GM19438 (cell line): Measurements from ENCODE around the gene PTPRT.

Source experiments
- ATAC-seq: cut with Tn5 transposase; IDR thresholded peaks from one replicate; pipeline ENCODE4 v1.9.1; 2021; ENCODE audit warnings: low read depth; ENCODE audit not compliant: unreplicated experiment

Gene PTPRT

GRCh38 chr20:42112161-42112560 is 1077.5 kb downstream of the PTPRT start:
- no peak for ATAC-seq

- ATAC-seq, result no peak
These were observed 1078.4 kb downstream of the PTPRT start for GRCh38 chr20:42111349-42111748.

- ATAC-seq, result no peak
These were observed 1079.4 kb downstream of the PTPRT start for GRCh38 chr20:42110301-42110700.

GRCh38 chr20:42102000-42102399 is 1087.7 kb downstream of the PTPRT start:
- ATAC-seq, result no peak

GRCh38 chr20:42100137-42100704 is 1089.5 kb downstream of the PTPRT start:
- no peak for ATAC-seq

GRCh38 chr20:42099101-42099500 is 1090.6 kb downstream of the PTPRT start:
- ATAC-seq, result no peak

GRCh38 chr20:42098418-42098817 is 1091.3 kb downstream of the PTPRT start:
- ATAC-seq, result no peak

GRCh38 chr20:42097741-42098140 is 1092.0 kb downstream of the PTPRT start:
- no peak for ATAC-seq

GRCh38 chr20:42095221-42095620 is 1094.5 kb downstream of the PTPRT start:
- no peak for ATAC-seq

- no peak for ATAC-seq
These were observed 1095.9 kb downstream of the PTPRT start for GRCh38 chr20:42093542-42094440.

- no peak for ATAC-seq
These were observed 1096.7 kb downstream of the PTPRT start for GRCh38 chr20:42093041-42093440.

- no peak for ATAC-seq
These were observed 1104.3 kb downstream of the PTPRT start for GRCh38 chr20:42085366-42085765.

GRCh38 chr20:42083280-42083679 is 1106.4 kb downstream of the PTPRT start:
- no peak for ATAC-seq

GRCh38 chr20:42082611-42083010 is 1107.1 kb downstream of the PTPRT start:
- ATAC-seq, result no peak

- ATAC-seq, result no peak
These were observed 1108.8 kb downstream of the PTPRT start for GRCh38 chr20:42080956-42081355.

GRCh38 chr20:42074944-42075343 is 1114.8 kb downstream of the PTPRT start:
- ATAC-seq, result no peak

- ATAC-seq, result no peak
These were observed 1122.1 kb downstream of the PTPRT start for GRCh38 chr20:42067596-42067995.

GRCh38 chr20:42067174-42067573 is 1122.5 kb downstream of the PTPRT start:
- ATAC-seq, result no peak

GRCh38 chr20:42063141-42063540 is 1126.6 kb downstream of the PTPRT start:
- ATAC-seq, result no peak

GRCh38 chr20:42053350-42053749 is 1136.4 kb downstream of the PTPRT start:
- no peak for ATAC-seq

GRCh38 chr20:42051921-42052320 is 1137.8 kb downstream of the PTPRT start:
- ATAC-seq, result no peak
